ENCODE results near the gene CELF5. TPM values are rescaled to one million over a fixed set of nuclear protein-coding genes. Genes with fewer than 3 reads are reported as not detected.
A peak's percentile ranks its signal among the peaks of the same experiment; 100 is the strongest.
"Not testable (repeated sequence)": the region's sequence is repeated elsewhere in the genome, so short reads cannot be mapped to it uniquely, and the experiment has no call there.

CELF5 gene
- total RNA-seq, 1 experiment from 2014 or later: 1.2 TPM

GRCh38 chr19:3285647-3286176 lies 61.3 kb downstream of the CELF5 start:
- intact Hi-C loops (cut with micrococcal nuclease; ENCODE audit: unreplicated experiment) (no loop called here), in situ Hi-C loops (cut with HindIII; ENCODE audit: low pct_unique_long_range_greater_than_20kb, low sequenced_read_pairs) (no loop called here)
- peak overlapping the region; percentile 42 to 57 for H3K4me3 ChIP-seq (ENCODE audit: low read depth in 2 of 2, low read length in 2 of 2)
- no peak for DNase-seq (ENCODE audit: low read depth, low spot score)
- ChIA-PET POLR2A (no interaction called here), CTCF (no interaction called here)
- H3K9me3 ChIP-seq (ENCODE audit: control insufficient read depth, insufficient read depth, low read depth, low read length): no peaks in the 10 kb centered on the region
- ATAC-seq: peak; percentile 59
- no peaks in the 10 kb centered on the region for H3K4me1 ChIP-seq (ENCODE audit: control insufficient read depth, insufficient read depth, low read length)
- TF ChIP-seq REST (IDR thresholded peaks at IDR 0.05; ENCODE audit: insufficient read depth in 1 of 2, low read depth in 2 of 2, low read length in 1 of 2) (no peak), CTCF (IDR thresholded peaks at IDR 0.05) (no peak), TCF7L2 (IDR thresholded peaks at IDR 0.05; ENCODE audit: low read depth, low read length) (no peak), SIN3A (IDR thresholded peaks at IDR 0.05; ENCODE audit: borderline replicate concordance, insufficient read depth, low read depth, low read length) (no peak), POLR2AphosphoS5 (IDR thresholded peaks at IDR 0.05; ENCODE audit: low read depth, low read length) (no peak)
- peak overlapping the region; percentile 5; the same call in 1 of the 2 replicates for H3K27ac ChIP-seq (ENCODE audit: low read length)
- H3K36me3 ChIP-seq (ENCODE audit: control insufficient read depth, insufficient read depth, low read length): no peaks in the 10 kb centered on the region
- H3K27me3 ChIP-seq (ENCODE audit: control insufficient read depth, insufficient read depth, low read length): no peaks in the 10 kb centered on the region
- no TSS peak for BruUV-seq (replicated peaks)

- no peak overlapping the region for H3K4me3 ChIP-seq (ENCODE audit: low read depth in 2 of 2, low read length in 2 of 2)
- no peak for TF ChIP-seq REST (IDR thresholded peaks at IDR 0.05; ENCODE audit: insufficient read depth in 1 of 2, low read depth in 2 of 2, low read length in 1 of 2)
- no peak for TF ChIP-seq TCF7L2 (IDR thresholded peaks at IDR 0.05; ENCODE audit: low read depth, low read length)
- no peak for TF ChIP-seq CTCF (IDR thresholded peaks at IDR 0.05)
- no peak for TF ChIP-seq POLR2AphosphoS5 (IDR thresholded peaks at IDR 0.05; ENCODE audit: low read depth, low read length)
- TF ChIP-seq SIN3A (IDR thresholded peaks at IDR 0.05; ENCODE audit: borderline replicate concordance, insufficient read depth, low read depth, low read length): no peak
- no peaks in the 10 kb centered on the region for H3K9me3 ChIP-seq (ENCODE audit: control insufficient read depth, insufficient read depth, low read depth, low read length)
- in situ Hi-C loops (cut with HindIII; ENCODE audit: low pct_unique_long_range_greater_than_20kb, low sequenced_read_pairs): no loop called here
- H3K27ac ChIP-seq (ENCODE audit: low read length): no peak overlapping the region
- H3K4me1 ChIP-seq (ENCODE audit: control insufficient read depth, insufficient read depth, low read length): no peaks in the 10 kb centered on the region
- ChIA-PET CTCF (no interaction called here), POLR2A (no interaction called here)
- BruUV-seq (replicated peaks): no TSS peak
- no peak for ATAC-seq
- no peaks in the 10 kb centered on the region for H3K36me3 ChIP-seq (ENCODE audit: control insufficient read depth, insufficient read depth, low read length)
- no peak for DNase-seq (ENCODE audit: low read depth, low spot score)
- intact Hi-C loops (cut with micrococcal nuclease; ENCODE audit: unreplicated experiment): no loop called here
- no peaks in the 10 kb centered on the region for H3K27me3 ChIP-seq (ENCODE audit: control insufficient read depth, insufficient read depth, low read length)
Observed at GRCh38 chr19:3287814-3288213, 63.4 kb downstream of the CELF5 start.

GRCh38 chr19:3288437-3288836 lies 64.0 kb downstream of the CELF5 start:
- intact Hi-C loops (cut with micrococcal nuclease; ENCODE audit: unreplicated experiment); CTCF ChIA-PET; H3K27me3 ChIP-seq (ENCODE audit: control insufficient read depth, insufficient read depth, low read length); DNase-seq (ENCODE audit: low read depth, low spot score); BruUV-seq (replicated peaks); ATAC-seq; H3K9me3 ChIP-seq (ENCODE audit: control insufficient read depth, insufficient read depth, low read depth, low read length); H3K4me1 ChIP-seq (ENCODE audit: control insufficient read depth, insufficient read depth, low read length); H3K4me3 ChIP-seq (ENCODE audit: low read depth in 2 of 2, low read length in 2 of 2); POLR2A ChIA-PET; H3K27ac ChIP-seq (ENCODE audit: low read length); in situ Hi-C loops (cut with HindIII; ENCODE audit: low pct_unique_long_range_greater_than_20kb, low sequenced_read_pairs); H3K36me3 ChIP-seq (ENCODE audit: control insufficient read depth, insufficient read depth, low read length): not testable (repeated sequence)
